Eye (tissue), 1 donor: ENCODE results near the gene B3GNT3.
"Not testable (repeated sequence)": the region's sequence is repeated elsewhere in the genome, so short reads cannot be mapped to it uniquely, and the experiment has no call there.

Experiments used
- DNase-seq: peaks from one replicate; pipeline ENCODE4 v3.0.0-alpha.2; 2015

B3GNT3 gene

GRCh38 chr19:17767559-17767958, 27.4 kb upstream of the B3GNT3 start:
- no peak for DNase-seq

DNA sequence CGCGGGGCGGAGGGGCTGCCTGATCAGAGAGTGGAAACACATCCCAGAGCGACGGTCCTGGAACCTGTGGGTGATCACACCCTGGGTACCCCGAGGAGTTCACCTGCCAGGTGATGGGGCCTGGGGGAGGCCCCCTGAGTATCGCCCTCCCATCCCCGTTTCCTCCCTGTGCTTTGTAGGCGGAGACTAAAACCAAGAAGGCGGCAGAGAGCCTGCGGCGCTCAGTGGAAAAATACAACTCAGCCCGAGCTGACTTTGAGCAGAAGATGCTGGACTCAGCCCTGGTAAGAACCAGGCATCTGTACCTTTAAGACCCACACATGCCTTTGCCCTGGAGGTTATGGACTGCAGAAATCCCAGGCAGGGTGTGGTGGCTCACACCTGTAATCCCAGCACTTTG, 24.3 kb upstream of the B3GNT3 start:
- no peak for DNase-seq

DNA sequence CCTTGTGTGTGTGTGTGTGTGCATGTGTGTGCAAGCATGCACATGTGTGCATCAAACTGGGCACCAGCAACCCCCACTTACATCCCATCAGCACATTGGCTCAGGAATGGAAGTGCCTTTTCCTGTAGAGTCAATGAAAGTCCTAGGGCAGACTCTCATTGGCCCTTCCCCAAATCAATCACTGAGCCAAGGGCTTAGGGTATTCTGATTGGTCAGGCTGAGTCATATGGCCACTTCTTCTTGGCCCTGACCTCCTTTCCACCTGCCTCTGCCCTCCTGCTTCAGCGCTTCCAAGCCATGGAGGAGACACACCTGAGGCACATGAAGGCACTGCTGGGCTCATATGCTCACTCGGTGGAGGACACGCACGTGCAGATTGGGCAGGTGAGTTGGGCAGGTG, 22.8 kb upstream of the B3GNT3 start:
- DNase-seq, result no peak

DNA sequence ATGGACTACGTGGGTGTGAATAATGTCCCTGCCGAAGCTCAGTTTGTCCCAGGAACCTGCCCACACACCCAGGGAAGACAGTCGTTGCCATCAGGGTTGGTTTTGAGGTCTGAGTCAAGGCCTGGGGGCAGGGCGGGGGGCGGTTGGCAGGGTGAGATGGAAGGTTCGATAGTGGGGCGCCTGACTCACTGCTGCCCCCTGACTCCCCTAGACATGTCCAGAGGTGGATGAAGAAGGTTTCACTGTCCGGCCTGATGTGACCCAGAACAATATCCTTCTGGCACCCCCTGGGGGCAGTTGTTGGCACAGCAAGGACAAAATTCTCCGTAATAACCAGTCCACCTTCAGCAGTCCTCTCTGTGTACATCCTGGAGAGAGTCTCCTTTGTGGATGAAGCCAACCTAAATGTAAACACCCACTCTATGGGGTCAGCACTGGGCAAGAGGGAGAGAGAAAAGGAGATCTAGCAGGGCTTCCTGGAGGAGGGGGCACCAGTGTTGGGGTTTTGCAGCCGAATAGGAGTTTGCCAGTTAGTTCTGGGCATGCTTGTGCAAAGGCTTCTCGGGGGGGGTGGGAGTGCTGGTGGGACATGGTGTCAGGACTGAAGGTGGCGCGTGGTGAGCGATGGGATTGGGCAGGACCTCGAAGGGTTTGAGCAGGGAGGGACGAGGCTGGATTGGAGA, 19.6 kb upstream of the B3GNT3 start:
- peak; percentile 20 for DNase-seq

- DNase-seq, result no peak
Observed at GRCh38 chr19:17775991-17776803, 18.7 kb upstream of the B3GNT3 start.

DNA sequence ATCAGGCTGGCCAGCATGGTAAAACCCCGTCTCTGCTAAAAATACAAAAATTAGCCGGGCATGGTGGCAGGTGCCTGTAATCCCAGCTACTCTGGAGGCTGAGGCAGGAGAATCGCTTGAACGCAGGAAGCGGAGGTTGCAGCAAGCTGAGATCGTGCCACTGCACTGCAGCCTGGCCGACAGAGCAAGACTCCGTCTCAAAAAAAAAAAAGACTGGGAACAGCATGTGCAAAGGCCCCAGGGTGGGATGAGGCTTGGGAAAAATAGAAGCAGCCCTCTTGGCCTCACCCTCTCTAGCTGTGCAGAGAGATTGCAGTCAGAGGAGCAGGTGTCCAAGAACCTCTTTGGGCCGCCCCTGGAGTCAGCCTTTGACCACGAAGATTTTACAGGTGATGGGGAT, 17.1 kb upstream of the B3GNT3 start:
- DNase-seq, result not testable (repeated sequence)

GRCh38 chr19:17778251-17778967, 16.5 kb upstream of the B3GNT3 start:
- DNase-seq, result peak; percentile 35

GRCh38 chr19:17778968-17779929, 15.7 kb upstream of the B3GNT3 start:
- peak; percentile 79 for DNase-seq

DNA sequence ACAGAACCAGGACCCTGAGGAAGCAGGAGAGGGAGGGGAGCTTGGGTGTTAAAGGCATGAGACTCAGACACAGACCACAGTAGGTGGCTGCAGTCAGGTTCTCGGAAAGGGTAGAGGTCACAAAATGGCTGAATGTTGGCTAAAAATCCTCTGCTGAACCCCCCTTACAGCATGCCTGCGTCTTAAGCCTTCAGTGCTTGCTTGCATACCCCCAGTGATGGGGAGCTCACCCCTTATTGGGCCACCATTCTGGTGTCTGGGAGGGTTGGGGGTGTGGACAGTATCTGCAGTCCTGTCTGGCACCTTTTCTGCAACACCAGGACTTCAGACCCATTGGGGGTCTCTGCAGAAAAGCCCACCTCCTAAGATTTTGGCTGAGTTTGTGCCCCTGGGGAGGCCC, 14.2 kb upstream of the B3GNT3 start:
- no peak for DNase-seq

GRCh38 chr19:17783721-17784120, 11.2 kb upstream of the B3GNT3 start:
- not testable (repeated sequence) for DNase-seq

DNA sequence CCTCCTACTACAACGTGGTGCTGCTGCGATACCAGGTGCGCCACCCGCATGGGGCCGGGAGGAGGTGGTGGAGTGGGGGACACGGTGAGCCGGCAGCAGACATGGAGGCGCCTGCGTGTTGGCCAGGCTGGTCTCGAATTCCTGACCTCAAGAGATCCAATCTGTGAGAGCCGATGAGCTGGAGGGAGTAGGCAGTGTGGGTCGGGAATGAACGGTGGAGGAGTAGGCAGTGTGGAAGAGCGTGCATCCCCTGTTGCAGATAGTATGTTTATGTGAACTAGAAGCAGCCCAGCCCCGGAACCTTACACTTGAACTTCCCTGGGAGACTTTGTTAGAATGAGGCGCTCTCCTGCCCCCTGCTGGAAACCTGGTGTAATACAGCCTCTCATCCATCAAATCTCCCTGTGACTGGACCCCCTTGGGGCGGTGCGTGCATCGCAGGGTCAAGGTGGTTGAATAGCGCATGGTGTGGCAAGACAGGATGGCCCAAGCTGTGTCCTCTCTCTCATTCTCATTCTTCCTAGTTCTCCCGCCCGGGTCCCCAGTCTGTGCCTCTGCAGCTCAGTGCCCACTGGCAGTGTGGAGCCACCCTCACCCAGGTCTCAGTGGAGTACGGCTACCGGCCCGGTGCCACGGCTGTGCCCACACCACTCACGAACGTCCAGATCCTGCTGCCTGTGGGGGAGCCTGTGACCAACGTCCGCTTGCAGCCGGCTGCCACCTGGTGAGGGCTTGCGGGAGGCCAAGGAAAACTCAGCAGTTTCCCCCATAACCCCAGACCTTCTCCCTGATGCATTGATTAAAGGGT, 10.5 kb upstream of the B3GNT3 start:
- peak; percentile 88 for DNase-seq

GRCh38 chr19:17787274-17787913, 7.5 kb upstream of the B3GNT3 start:
- DNase-seq, result no peak

- DNase-seq, result no peak
Observed at GRCh38 chr19:17788632-17789031, 6.3 kb upstream of the B3GNT3 start.

GRCh38 chr19:17790059-17790780, 4.7 kb upstream of the B3GNT3 start:
- no peak for DNase-seq

DNA sequence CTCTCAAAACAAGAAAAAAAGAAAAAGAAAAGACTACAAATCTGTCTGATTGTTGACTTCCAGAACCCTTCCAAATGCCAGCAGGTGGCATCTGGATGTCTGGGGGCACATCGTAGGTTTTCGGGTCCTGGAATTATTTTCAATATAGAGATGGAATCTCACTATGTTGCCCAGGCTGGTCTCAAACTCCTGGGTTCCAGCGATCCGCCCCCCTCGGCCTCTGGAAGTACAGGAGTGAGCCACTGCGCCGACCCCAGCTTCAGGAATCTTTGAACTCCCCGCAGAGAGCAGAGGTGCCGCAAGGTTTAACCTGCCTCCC, 567 bp upstream of the B3GNT3 start:
- no peak for DNase-seq

DNA sequence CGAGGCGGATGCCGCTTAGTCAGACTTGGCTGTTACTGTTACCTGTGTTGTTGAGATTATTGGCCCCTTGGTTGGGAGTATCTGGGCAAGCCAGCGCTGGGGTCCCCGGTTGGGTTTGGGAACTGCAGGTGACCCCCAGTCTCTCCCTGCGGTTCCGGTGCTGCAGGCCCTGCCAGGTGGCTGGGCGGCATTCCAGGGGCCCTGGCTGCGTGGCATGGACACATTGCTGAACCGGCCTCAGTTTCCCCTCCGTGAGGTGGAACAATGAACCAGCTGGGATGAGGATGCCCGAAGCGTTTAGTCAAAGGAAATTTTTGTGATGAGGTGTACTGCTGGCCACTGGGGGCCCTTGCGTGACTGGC, 538 bp downstream of the B3GNT3 start:
- DNase-seq, result no peak

DNA sequence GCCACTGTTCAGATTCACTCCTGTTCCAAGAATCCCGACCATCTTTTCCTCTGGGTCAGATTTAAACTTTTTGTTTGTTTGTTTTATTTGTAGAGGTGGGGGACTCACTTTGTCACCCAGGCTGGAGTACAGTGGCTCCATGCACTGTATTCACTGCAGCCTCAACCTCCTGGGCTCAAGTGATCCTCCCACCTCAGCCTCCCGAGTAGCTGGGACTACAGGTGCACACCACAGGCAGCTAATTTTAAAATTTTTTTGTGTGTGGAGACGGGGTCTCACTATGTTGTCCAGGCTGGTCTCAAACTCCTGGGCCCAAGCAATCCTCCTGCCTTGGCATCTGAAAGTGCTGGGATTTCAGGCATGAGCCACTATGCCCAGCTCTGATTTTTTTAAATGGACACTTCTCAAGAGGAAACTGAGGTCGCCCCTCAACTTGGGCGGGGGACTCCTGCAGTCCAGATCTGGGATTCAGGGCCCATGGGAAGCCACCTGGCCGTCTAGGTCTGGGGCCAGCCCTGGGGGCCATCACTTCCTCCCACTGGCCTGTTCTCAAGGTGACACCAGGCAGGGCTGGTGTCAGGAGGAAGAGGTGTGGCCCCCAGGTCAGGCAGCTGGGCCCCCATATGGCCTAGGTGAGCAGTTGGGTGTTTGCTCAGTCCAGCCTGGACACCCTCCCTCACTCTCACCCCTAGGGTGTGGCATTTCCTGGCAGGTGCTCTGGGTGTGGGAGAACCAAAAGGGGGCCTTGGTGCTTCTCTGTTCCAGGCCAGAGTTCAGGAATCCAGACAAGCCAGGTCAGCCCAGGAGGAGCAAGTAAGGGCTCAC, 1.3 kb downstream of the B3GNT3 start:
- no peak for DNase-seq

DNA sequence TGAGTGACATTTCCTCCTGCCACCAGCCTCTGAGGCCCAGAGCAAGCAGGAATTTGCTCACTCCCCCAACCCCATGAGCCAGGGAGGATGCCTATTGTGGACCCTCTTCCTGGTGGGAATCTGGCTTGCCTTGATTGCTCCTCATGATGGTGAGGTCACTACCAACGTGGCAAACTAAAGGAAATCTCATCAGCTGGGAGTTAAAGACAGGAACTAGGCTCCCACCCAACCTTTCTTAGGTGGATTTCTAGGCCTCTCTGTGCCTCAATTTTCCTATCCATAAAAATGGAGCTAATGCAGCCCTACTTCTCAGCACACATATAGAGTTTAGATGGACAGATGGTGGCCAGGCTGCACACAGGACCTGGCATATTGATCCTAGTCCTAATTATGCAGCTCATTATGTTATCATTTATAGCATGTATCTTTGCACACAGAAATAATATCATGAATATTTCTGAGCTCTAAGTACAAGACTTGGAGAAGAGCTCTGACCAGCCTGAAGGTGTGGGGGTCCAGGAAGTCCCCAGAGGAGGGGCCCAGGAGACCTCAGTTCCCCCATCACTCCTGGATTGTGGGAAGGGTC, 2.0 kb downstream of the B3GNT3 start:
- DNase-seq, result no peak

DNA sequence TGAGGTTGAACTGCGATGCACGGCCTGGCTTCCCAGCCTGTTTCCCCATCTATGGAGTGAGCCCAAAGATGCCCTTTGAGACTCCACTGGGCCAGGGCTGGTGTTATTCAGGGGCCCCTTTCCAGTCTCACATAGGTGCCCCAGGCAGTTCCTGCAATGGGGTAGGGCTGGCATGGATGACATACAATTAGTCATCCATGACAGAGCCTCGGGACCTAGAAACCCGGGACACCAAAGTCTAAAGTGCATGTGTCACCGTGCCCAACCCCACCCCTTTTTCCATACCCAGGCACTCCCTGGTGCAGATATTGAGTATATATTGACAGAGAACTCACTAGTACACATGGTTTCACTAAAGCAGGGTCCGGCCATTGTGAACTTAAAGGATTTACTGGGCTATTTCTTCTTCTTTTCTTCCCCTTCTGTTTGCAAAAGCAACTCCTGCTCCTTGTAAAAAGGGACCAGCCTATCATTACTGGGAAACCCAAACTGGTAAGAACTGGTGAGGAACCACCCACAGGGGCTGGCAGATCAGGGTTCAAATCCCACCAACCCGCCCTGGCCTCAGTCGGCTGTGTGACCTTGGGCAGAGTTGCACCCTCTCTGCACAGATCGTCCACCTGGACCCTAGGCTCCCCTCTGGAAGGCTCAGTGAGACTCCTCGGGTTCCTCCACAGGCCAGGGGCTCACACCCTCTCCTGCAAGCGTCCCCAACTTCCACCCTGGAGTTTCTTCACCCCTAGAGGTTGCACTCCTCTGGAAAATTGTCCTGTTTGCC, 2.7 kb downstream of the B3GNT3 start:
- DNase-seq, result no peak
